ENCODE measurements around the gene NFASC. TPM values are rescaled to one million over a fixed set of nuclear protein-coding genes. Genes with fewer than 3 reads are reported as not detected.

The NFASC gene
- total RNA-seq, 2 experiments from 2014 or later = not detected

DNA sequence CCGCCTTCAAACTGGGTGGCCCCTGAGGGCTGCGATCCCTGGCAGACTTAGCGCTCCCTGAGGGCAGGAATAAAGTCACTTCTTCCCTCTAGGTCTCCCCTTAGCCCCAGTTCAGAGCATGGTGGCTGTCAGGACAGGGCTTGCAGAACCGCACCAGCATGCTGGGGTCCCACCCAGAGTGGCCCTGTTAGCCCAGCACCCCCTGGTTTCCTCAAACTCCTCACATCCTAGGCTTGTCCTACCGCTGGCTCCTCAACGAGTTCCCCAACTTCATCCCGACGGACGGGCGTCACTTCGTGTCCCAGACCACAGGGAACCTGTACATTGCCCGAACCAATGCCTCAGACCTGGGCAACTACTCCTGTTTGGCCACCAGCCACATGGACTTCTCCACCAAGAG, 188.2 kb downstream of the NFASC start:
- CTCF ChIA-PET (ENCODE audit: unreplicated experiment) = no interaction called here
- DNase-seq (ENCODE audit: low spot score) = no peak
- no peaks in the 10 kb centered on the region for H3K79me2 ChIP-seq (ENCODE audit: insufficient read depth, low read depth, low read length)

DNA sequence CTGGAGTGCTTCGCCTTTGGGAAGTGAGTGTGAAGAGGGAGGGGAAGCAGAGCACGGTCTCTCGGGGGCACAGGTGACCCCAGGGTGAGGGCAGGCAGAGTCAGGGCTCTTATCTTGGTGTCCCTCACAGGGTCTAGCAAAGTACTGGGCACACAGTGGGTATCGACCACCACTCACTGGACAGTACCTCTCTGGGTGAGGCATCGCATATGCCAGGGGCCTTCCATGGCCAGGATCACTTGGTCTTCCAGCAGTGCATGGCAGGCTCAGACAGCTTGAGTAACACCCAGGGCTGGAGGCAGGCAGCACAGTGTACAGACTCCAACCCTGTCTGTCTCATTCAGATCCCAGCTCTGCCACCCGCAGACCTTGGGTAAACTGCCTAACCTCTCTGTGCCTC, 189.0 kb downstream of the NFASC start:
- Histone ChIP-seq H3K4me1 (ENCODE audit: insufficient read depth, low read length, poor library complexity, severe bottlenecking) (no peaks in the 10 kb centered on the region), H3K9me3 (ENCODE audit: low read length) (no peaks in the 10 kb centered on the region), H3K36me3 (ENCODE audit: insufficient read depth, low read length) (no peaks in the 10 kb centered on the region), H3K27ac (ENCODE audit: low read depth, low read length, poor library complexity, severe bottlenecking) (no peak overlapping the region), H3K9me2 (ENCODE audit: insufficient read depth, low read length) (no peaks in the 10 kb centered on the region), H3K4me2 (ENCODE audit: low read length) (no peak overlapping the region), H4K20me1 (ENCODE audit: insufficient read depth, low read length) (no peaks in the 10 kb centered on the region; the same call in 1 of the 2 replicates), H3K4me3 (ENCODE audit: low read depth, low read length, poor library complexity, severe bottlenecking) (no peak overlapping the region), H2AFZ (ENCODE audit: low read length) (no peak overlapping the region), H3K79me2 (ENCODE audit: insufficient read depth, low read depth, low read length) (no peaks in the 10 kb centered on the region)
- DNase-seq (ENCODE audit: low spot score) = no peak
- CTCF ChIA-PET (ENCODE audit: unreplicated experiment) = no interaction called here
- POLR2A ChIA-PET = no interaction called here
- intact Hi-C loops (cut with micrococcal nuclease; ENCODE audit: unreplicated experiment) = loop anchor here (2.0 to 10.0 kb wide), 2 partner anchors 195 to 251 kb away; no protein-coding TSS in a partner anchor
- TF ChIP-seq, protein P1, sequence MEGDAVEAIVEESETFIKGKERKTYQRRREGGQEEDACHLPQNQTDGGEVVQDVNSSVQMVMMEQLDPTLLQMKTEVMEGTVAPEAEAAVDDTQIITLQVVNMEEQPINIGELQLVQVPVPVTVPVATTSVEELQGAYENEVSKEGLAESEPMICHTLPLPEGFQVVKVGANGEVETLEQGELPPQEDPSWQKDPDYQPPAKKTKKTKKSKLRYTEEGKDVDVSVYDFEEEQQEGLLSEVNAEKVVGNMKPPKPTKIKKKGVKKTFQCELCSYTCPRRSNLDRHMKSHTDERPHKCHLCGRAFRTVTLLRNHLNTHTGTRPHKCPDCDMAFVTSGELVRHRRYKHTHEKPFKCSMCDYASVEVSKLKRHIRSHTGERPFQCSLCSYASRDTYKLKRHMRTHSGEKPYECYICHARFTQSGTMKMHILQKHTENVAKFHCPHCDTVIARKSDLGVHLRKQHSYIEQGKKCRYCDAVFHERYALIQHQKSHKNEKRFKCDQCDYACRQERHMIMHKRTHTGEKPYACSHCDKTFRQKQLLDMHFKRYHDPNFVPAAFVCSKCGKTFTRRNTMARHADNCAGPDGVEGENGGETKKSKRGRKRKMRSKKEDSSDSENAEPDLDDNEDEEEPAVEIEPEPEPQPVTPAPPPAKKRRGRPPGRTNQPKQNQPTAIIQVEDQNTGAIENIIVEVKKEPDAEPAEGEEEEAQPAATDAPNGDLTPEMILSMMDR (conservative IDR thresholded peaks at IDR 0.05; ENCODE audit: low read length) = no peak
- no peak for TF ChIP-seq EZH2phosphoT487 (IDR thresholded peaks at IDR 0.05; ENCODE audit: borderline replicate concordance, low read depth, low read length)
- BruUV-seq (replicated peaks) = no TSS peak

More for the DNA sequence above, 188.2 kb downstream of the NFASC start:
- no peak overlapping the region for H3K4me2 ChIP-seq (ENCODE audit: low read length)
- TF ChIP-seq, protein P1 (conservative IDR thresholded peaks at IDR 0.05; ENCODE audit: low read length) = no peak
- no peak for TF ChIP-seq EZH2phosphoT487 (IDR thresholded peaks at IDR 0.05; ENCODE audit: borderline replicate concordance, low read depth, low read length)
- no peaks in the 10 kb centered on the region for H3K9me3 ChIP-seq (ENCODE audit: low read length)
- H3K9me2 ChIP-seq (ENCODE audit: insufficient read depth, low read length) = no peaks in the 10 kb centered on the region
- H2AFZ ChIP-seq (ENCODE audit: low read length) = no peak overlapping the region
- H3K27ac ChIP-seq (ENCODE audit: low read depth, low read length, poor library complexity, severe bottlenecking) = no peak overlapping the region
- no peak overlapping the region for H3K4me3 ChIP-seq (ENCODE audit: low read depth, low read length, poor library complexity, severe bottlenecking)
- no peaks in the 10 kb centered on the region for H3K4me1 ChIP-seq (ENCODE audit: insufficient read depth, low read length, poor library complexity, severe bottlenecking)
- intact Hi-C loops (cut with micrococcal nuclease; ENCODE audit: unreplicated experiment) = no loop called here
- H3K36me3 ChIP-seq (ENCODE audit: insufficient read depth, low read length) = no peaks in the 10 kb centered on the region
- H4K20me1 ChIP-seq (ENCODE audit: insufficient read depth, low read length) = no peaks in the 10 kb centered on the region; the same call in 1 of the 2 replicates
- POLR2A ChIA-PET = interaction anchor here (0.7 kb wide), 1 partner anchor 571 kb away, joined by 3 read pairs; no protein-coding TSS in a partner anchor
- BruUV-seq (replicated peaks) = no TSS peak

DNA sequence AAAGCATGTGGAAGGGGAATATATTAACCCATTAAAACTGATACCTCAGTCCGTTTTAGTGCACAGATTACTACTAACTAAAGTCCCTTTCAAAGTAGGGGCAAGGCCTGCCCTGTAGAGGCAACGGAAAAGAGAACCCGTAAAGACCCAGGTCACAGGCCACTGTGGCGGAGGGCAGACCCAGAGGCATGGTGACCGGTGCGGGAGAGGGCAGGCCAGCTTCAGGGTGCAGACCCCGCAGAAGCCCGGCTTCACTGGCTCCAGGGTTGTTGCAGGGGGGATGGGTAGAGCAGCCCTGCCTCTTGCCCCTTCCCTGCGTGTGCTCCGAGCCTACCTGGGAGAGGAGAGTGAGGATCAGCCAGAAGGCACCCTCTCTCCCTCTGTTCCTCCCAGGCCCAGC, 190.1 kb downstream of the NFASC start:
- Histone ChIP-seq H3K4me3 (ENCODE audit: low read depth, low read length, poor library complexity, severe bottlenecking) (no peak overlapping the region), H3K9me2 (ENCODE audit: insufficient read depth, low read length) (no peaks in the 10 kb centered on the region), H3K36me3 (ENCODE audit: insufficient read depth, low read length) (no peaks in the 10 kb centered on the region), H4K20me1 (ENCODE audit: insufficient read depth, low read length) (no peaks in the 10 kb centered on the region; the same call in 1 of the 2 replicates), H3K9me3 (ENCODE audit: low read length) (no peaks in the 10 kb centered on the region), H3K4me2 (ENCODE audit: low read length) (no peak overlapping the region), H2AFZ (ENCODE audit: low read length) (no peak overlapping the region), H3K27ac (ENCODE audit: low read depth, low read length, poor library complexity, severe bottlenecking) (no peak overlapping the region), H3K79me2 (ENCODE audit: insufficient read depth, low read depth, low read length) (no peaks in the 10 kb centered on the region), H3K4me1 (ENCODE audit: insufficient read depth, low read length, poor library complexity, severe bottlenecking) (no peaks in the 10 kb centered on the region)
- CTCF ChIA-PET (ENCODE audit: unreplicated experiment) = interaction anchor here (0.6 to 2.0 kb wide), 4 partner anchors 9 to 71 kb away, joined by 3 to 9 read pairs (median 4); partner anchors contain the start of gene RBBP5
- intact Hi-C loops (cut with micrococcal nuclease; ENCODE audit: unreplicated experiment) = loop anchor here (1.0 to 10.0 kb wide), 3 partner anchors 71 to 252 kb away; no protein-coding TSS in a partner anchor
- TF ChIP-seq EZH2phosphoT487 (IDR thresholded peaks at IDR 0.05; ENCODE audit: borderline replicate concordance, low read depth, low read length) = no peak
- TF ChIP-seq, protein P1 (conservative IDR thresholded peaks at IDR 0.05; ENCODE audit: low read length) = no peak
- DNase-seq (ENCODE audit: low spot score) = no peak
- POLR2A ChIA-PET = no interaction called here
- no TSS peak for BruUV-seq (replicated peaks)
